Breast epithelium (tissue), 4 donors: Measurements from ENCODE around the gene PURB. TPM values are rescaled to one million over a fixed set of nuclear protein-coding genes. Genes with fewer than 3 reads are reported as not detected.

Source experiments
- DNase-seq, 2 donors: peaks; one replicate each; pipeline ENCODE4 v3.0.0-alpha.2; 2019; ENCODE audit warnings: low spot score in 2 of 2
- H3K27ac ChIP-seq, 2 donors: fragments of 200-600 bp; sonication (generic) in 1 of 2; one replicate each; pipeline ENCODE4 v1.5.1; 2016 to 2019; ENCODE audit warnings: mild to moderate bottlenecking in 1 of 2
- H3K27me3 ChIP-seq, 2 donors: fragments of 200-600 bp; sonication (generic) in 1 of 2; one replicate each; pipeline versions ENCODE4 v1.5.1 to v1.6.0; 2017 to 2019; ENCODE audit warnings: control low read depth in 1 of 2, mild to moderate bottlenecking in 1 of 2
- H3K36me3 ChIP-seq: fragments of 200-600 bp; one replicate; pipeline ENCODE4 v1.5.1; 2019
- H3K4me1 ChIP-seq, 2 donors: fragments of 200-600 bp; sonication (generic); one replicate each; pipeline ENCODE4 v1.5.1; 2016 to 2019; ENCODE audit warnings: control low read depth in 1 of 2
- H3K4me3 ChIP-seq, 3 donors: fragments of 200-600 bp; sonication (generic); 1 replicate in 2 of 3; 2 replicates in 1 of 3; pipeline ENCODE4 v1.5.1; 2016 to 2019; ENCODE audit warnings: mild to moderate bottlenecking in 3 of 3, moderate library complexity in 2 of 3
- H3K9me3 ChIP-seq, 2 donors: fragments of 200-600 bp; sonication (generic) in 1 of 2; one replicate each; pipeline ENCODE4 v1.5.1; 2016 to 2019; ENCODE audit warnings: control low read depth in 1 of 2
- POLR2A ChIP-seq: fragments of 450-650 bp; IDR thresholded peaks from one replicate; pipeline ENCODE4 v1.6.1; 2016; ENCODE audit warnings: antibody characterized with exemption, mild to moderate bottlenecking, moderate library complexity
- POLR2AphosphoS5 ChIP-seq, 3 donors: sonication (generic); formaldehyde crosslinking; IDR thresholded peaks; one replicate each; pipeline ENCODE4 v1.6.1; 2017; ENCODE audit warnings: antibody characterized with exemption in 3 of 3
- intact Hi-C: fragments of 100-400 bp; cut with DNase I; formaldehyde crosslinking; loops from one replicate; pipeline ENCODE4 v1.15.1; 2023; ENCODE audit warnings: low total_unique reads
- total RNA-seq, 3 donors: library from RNA; depleted of rRNA; stranded (reverse); fragments of >200 nt; gene quantifications; one replicate each; pipeline ENCODE4 v1.1.0, GENCODE V29; 2016
- TF ChIP-seq, protein P1 (sequence below), 3 donors: fragments of 450-650 bp; IDR thresholded peaks; one replicate each; pipeline ENCODE4 v1.5.1; 2016 to 2017; ENCODE audit warnings: antibody characterized with exemption in 3 of 3, mild to moderate bottlenecking in 3 of 3, moderate library complexity in 3 of 3

PURB gene
- total RNA-seq, 3 donors from 2014 or later: 22.7 to 27.2 (median 24.9) TPM

- Histone ChIP-seq H3K27me3 (no peaks in the 10 kb centered on the region), H3K4me1 (no peaks in the 10 kb centered on the region), H3K9me3 (no peaks in the 10 kb centered on the region), H3K36me3 (no peaks in the 10 kb centered on the region), H3K27ac (no peak overlapping the region), H3K4me3 (no peak overlapping the region)
- TF ChIP-seq, protein P1, sequence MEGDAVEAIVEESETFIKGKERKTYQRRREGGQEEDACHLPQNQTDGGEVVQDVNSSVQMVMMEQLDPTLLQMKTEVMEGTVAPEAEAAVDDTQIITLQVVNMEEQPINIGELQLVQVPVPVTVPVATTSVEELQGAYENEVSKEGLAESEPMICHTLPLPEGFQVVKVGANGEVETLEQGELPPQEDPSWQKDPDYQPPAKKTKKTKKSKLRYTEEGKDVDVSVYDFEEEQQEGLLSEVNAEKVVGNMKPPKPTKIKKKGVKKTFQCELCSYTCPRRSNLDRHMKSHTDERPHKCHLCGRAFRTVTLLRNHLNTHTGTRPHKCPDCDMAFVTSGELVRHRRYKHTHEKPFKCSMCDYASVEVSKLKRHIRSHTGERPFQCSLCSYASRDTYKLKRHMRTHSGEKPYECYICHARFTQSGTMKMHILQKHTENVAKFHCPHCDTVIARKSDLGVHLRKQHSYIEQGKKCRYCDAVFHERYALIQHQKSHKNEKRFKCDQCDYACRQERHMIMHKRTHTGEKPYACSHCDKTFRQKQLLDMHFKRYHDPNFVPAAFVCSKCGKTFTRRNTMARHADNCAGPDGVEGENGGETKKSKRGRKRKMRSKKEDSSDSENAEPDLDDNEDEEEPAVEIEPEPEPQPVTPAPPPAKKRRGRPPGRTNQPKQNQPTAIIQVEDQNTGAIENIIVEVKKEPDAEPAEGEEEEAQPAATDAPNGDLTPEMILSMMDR (IDR thresholded peaks at IDR 0.05): no peak
- TF ChIP-seq POLR2A (no peak), POLR2AphosphoS5 (IDR thresholded peaks at IDR 0.05) (no peak)
- intact Hi-C loops: no loop called here
- DNase-seq: no peak
Measured at GRCh38 chr7:44899443-44899842, 14.1 kb upstream of the PURB start.

- H3K27me3 ChIP-seq: no peaks in the 10 kb centered on the region
- H3K4me1 ChIP-seq: no peaks in the 10 kb centered on the region
- TF ChIP-seq, protein P1 (IDR thresholded peaks at IDR 0.05): no peak
- TF ChIP-seq POLR2AphosphoS5 (IDR thresholded peaks at IDR 0.05): no peak
- TF ChIP-seq POLR2A: no peak
- no peaks in the 10 kb centered on the region for H3K36me3 ChIP-seq
- DNase-seq: no peak
- H3K27ac ChIP-seq: no peak overlapping the region
- no peak overlapping the region for H3K4me3 ChIP-seq
- H3K9me3 ChIP-seq: no peaks in the 10 kb centered on the region
- intact Hi-C loops: no loop called here
Measured at GRCh38 chr7:44898039-44898438, 12.7 kb upstream of the PURB start.

- no peak for DNase-seq
- no peak overlapping the region for H3K27ac ChIP-seq
- no peaks in the 10 kb centered on the region for H3K4me1 ChIP-seq
- no peaks in the 10 kb centered on the region for H3K36me3 ChIP-seq
- H3K9me3 ChIP-seq: no peaks in the 10 kb centered on the region
- TF ChIP-seq POLR2AphosphoS5 (IDR thresholded peaks at IDR 0.05): no peak
- TF ChIP-seq, protein P1 (IDR thresholded peaks at IDR 0.05): no peak
- TF ChIP-seq POLR2A: no peak
- intact Hi-C loops: no loop called here
- no peak overlapping the region for H3K4me3 ChIP-seq
- no peaks in the 10 kb centered on the region for H3K27me3 ChIP-seq
Measured at GRCh38 chr7:44897309-44897708, 12.0 kb upstream of the PURB start.

GRCh38 chr7:44894888-44895580 is 9.7 kb upstream of the PURB start:
- no peak overlapping the region for H3K27ac ChIP-seq
- intact Hi-C loops: no loop called here
- no peaks in the 10 kb centered on the region for H3K27me3 ChIP-seq
- no peaks in the 10 kb centered on the region for H3K9me3 ChIP-seq
- H3K36me3 ChIP-seq: no peaks in the 10 kb centered on the region
- no peak overlapping the region for H3K4me3 ChIP-seq
- no peaks in the 10 kb centered on the region for H3K4me1 ChIP-seq
- DNase-seq: no peak
- TF ChIP-seq POLR2AphosphoS5 (IDR thresholded peaks at IDR 0.05) (no peak), POLR2A (no peak)
- TF ChIP-seq, protein P1 (IDR thresholded peaks at IDR 0.05): no peak

GRCh38 chr7:44893710-44894234 is 8.4 kb upstream of the PURB start:
- TF ChIP-seq, protein P1 (IDR thresholded peaks at IDR 0.05): no peak
- TF ChIP-seq POLR2AphosphoS5 (IDR thresholded peaks at IDR 0.05): no peak
- TF ChIP-seq POLR2A: no peak
- intact Hi-C loops: no loop called here
- Histone ChIP-seq H3K4me1 (no peaks in the 10 kb centered on the region), H3K27ac (no peak overlapping the region), H3K36me3 (no peaks in the 10 kb centered on the region), H3K27me3 (no peaks in the 10 kb centered on the region), H3K9me3 (no peaks in the 10 kb centered on the region), H3K4me3 (no peak overlapping the region)
- no peak for DNase-seq
